HT1080 (cell line): ENCODE data around the gene PALB2. TPM values are rescaled to one million over a fixed set of nuclear protein-coding genes. Genes with fewer than 3 reads are reported as not detected.

ENCODE experiments used
- DNase-seq: peaks from one replicate; pipeline ENCODE4 v3.0.0-alpha.2; 2015; ENCODE audit warnings: low read depth
- polyA plus RNA-seq, 2 experiments: library from polyadenylated mRNA; depleted of rRNA; stranded (reverse); fragments of >200 nt; gene quantifications; 2 replicates each; pipeline ENCODE4 v1.2.3, GENCODE V29; 2015
- total RNA-seq: library from RNA; depleted of rRNA; stranded (reverse); fragments of >200 nt; shearing (Covaris generic); gene quantifications from 2 replicates; pipeline ENCODE4 v1.2.3, GENCODE V29; 2014; rRNA removed

The PALB2 gene
- total RNA-seq, result 13.9 and 17.9 TPM in 2 replicates
- polyA plus RNA-seq (2015; cell fraction: cytosol; rRNA removed), result 13.6 and 15.1 TPM in 2 replicates
- polyA plus RNA-seq (2015; cell fraction: nucleus; rRNA removed), result 19.0 and 19.4 TPM in 2 replicates

DNA sequence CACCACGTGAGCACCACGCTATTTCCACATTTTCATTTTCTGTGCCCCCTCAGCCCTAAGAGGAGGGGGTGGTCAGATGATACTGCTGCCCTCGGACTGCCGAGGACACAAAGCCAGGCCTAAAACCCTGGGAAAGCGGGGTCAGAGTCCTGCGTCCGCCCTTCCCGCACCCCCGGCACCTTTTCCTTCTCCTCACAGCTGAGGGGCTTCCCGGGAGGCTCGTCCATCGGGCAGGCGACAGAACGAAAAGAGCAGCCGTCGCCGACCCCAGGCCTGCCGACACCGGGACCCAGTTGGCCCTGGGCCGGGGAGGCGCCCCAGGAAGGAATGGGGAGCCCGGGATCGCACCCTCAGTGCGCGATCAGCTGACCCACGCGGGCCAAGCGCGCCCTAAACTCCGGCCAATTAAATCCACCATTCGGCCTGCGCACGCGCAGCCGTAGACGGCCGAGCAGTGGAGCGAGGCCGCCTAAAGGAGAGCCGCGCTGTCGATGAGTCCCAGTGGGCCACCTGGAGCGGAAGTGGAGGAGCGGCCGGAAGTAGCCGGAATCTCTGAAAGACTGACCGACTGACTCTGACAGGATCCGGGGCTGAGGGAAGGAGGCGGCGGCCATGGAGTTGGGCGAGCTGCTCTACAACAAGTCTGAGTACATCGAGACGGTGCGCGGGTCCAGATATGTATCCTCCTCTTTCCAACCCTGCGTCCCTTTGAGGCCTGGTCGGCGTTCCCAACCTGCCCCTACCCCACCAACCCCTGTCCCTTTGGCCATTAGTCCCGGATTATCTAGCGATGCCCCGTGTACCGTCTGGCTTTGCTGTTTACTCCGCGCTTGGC, at the start of gene PALB2, which contains the start of gene DCTN5:
Gene PALB2 (minus strand): TSS at position 380 of the 835 bp plus-strand sequence. CDS start 153 bp downstream, at position 227.
Gene DCTN5 (plus strand): TSS at position 536 of the 835 bp plus-strand sequence. CDS start 77 bp downstream, at position 613.
- peak; percentile 93 for DNase-seq

GRCh38 chr16:23689442-23690187, 48.5 kb upstream of the PALB2 start:
- no peak for DNase-seq

GRCh38 chr16:23687034-23687808, 46.1 kb upstream of the PALB2 start:
- no peak for DNase-seq

DNA sequence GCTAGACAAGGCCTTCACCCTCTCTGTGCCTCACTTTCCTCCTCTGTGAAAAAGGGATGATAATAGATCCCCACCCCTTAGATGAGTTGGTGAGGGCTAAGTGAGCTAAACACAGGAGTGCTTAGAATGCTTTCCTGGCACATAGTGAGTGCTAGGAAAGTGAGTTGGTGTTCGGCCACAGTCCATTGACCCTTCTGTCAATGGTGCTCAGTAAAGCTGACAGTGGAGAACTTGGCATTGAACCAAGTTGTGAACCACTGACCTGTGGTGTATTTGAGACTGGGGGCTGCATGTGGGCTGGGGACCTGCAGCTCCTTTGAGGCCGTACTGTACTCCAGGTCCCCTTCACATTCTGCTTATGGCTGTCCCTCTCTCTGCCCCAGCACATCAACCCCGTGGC, 42.4 kb upstream of the PALB2 start:
- no peak for DNase-seq

GRCh38 chr16:23682181-23682580, 41.1 kb upstream of the PALB2 start:
- no peak for DNase-seq

DNA sequence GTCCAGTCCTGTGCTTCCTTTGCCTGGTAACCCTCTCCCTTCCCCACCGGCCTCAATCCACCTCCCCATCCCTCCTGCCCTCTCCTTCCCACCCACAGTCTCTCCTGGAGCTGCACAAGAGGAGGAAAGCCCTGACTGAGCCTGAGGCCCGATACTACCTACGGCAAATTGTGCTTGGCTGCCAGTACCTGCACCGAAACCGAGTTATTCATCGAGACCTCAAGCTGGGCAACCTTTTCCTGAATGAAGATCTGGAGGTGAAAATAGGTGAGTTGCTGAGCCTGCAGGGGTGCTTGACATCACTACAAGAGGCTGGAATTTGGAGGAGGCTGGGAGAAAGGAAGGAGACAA, 38.9 kb upstream of the PALB2 start:
- no peak for DNase-seq

DNA sequence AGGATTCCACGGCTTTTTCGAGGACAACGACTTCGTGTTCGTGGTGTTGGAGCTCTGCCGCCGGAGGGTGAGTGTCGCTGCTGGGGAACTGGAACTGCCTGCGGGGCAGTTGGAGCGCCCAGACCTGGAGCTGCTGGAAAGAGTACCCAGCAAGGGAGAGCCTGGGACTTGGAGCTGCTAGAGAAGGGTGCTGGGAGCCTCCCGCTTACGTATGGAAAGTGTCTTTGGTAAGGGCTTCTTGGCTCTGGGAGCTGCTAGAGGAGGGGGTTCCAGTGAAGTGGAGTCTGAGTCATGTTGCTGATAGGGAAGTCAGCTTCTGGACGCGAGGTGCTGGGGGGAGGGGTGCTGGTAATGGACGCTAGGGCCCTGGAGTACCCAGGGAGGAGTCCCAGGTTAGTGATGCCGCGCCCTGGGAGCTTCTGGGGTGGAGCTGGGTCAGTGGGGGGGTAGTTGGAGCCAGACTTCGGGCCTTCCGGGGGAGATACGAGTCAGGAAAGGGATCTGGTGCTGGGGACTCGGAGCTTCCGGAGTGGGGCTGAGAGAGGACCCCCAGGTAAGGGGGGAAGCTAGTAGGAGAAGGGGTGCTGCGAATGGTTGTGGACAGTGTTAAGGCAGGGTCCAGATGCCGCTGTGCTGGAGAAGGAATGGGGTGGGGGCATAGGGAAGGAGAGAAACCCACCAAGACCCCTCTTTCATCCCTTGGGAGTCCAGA, 38.3 kb upstream of the PALB2 start:
- DNase-seq, result peak; percentile 66

DNA sequence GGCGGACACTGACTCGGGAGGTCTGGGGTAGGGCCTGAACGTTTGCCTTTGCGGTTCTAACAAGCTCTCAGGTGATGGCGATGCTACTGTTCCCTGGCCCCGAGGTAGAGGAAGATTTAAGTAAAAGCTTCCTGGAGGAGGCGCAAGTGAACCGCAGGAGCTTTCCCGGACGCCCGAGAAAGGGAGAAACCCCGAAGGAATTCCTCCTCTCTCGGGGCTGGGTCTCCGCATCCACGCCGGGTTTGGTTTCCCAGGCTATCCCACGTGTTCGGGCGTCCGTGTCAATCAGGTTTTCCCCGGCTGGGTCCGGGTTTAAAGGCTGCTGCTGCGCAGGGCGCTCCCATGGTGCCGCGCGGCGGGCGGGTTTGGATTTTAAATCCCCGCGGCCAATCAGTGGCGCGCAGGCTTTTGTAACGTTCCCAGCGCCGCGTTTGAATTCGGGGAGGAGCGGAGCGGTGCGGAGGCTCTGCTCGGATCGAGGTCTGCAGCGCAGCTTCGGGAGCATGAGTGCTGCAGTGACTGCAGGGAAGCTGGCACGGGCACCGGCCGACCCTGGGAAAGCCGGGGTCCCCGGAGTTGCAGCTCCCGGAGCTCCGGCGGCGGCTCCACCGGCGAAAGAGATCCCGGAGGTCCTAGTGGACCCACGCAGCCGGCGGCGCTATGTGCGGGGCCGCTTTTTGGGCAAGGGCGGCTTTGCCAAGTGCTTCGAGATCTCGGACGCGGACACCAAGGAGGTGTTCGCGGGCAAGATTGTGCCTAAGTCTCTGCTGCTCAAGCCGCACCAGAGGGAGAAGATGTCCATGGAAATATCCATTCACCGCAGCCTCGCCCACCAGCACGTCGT, 37.5 kb upstream of the PALB2 start, which contains the start of gene PLK1:
Gene PLK1 (plus strand): TSS at position 460 of the 844 bp plus-strand sequence. CDS start 44 bp downstream, at position 504.
- DNase-seq, result peak; percentile 93

DNA sequence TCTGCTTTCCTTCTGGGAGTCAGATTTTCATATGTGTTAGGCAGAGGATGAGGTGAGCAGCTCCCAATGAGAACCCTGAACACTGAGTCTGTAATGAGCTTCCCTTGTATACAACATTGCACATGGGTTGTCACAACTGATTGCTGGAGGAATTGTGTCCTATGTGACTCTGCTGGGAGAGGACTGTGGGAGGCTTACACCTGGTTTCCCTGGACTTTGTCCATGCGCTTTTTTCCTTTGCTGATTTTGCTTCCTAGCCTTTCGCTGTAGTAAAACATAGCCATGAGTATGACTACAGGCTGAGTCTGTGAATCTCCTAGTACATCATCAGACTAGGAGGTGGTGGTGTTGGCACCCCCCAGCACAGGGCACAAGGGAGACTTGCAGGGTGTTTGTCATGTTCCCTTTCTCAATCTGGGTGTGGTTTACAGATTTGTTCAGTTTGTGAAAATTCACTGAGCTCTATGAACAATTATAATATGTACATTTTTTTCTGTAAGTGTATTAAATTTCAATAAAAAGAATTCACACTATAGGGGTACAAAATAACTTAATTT, 35.9 kb upstream of the PALB2 start:
- no peak for DNase-seq

- DNase-seq, result no peak
Observed at GRCh38 chr16:23673971-23674614, 33.0 kb upstream of the PALB2 start.

- peak; percentile 95 for DNase-seq
Observed at GRCh38 chr16:23670137-23670776, 29.1 kb upstream of the PALB2 start.

- DNase-seq, result no peak
Observed at GRCh38 chr16:23668873-23669272, 27.8 kb upstream of the PALB2 start.

DNA sequence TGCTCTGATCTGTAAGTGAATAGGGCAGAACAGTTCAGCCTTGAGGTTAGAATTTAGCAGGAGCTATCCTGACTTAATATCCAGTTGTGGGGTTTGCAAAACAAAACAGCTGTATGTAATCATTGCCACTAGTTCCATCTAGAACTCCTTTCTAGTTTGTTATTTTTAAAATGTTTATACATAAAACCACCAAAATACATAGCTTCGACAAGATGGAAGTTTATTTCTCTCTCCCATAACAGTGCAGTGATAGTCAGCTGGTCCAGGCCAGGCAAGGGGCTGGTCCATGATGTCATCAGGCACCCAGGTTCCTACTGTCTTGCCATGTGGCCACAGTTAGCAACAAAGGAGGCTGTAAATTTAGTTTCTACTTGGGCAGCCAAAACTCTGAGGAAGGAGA, 27.1 kb upstream of the PALB2 start:
- no peak for DNase-seq

DNA sequence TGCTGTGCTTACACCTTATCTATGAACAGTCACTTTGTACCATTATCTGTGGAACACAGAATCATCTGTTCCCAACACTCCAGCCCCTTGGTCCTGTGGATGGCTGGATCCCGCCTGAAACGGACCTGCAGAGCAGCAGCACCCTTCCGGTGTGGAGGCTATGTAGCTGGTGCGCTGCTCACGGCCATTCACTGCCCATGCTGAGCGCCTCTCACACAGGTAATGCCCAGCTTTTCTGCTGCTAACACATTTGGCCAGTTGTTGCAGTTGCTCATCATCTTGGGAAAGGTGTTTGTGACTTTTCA, 26.2 kb upstream of the PALB2 start:
- no peak for DNase-seq

- DNase-seq, result no peak
Observed at GRCh38 chr16:23666571-23667354, 25.7 kb upstream of the PALB2 start.

GRCh38 chr16:23663918-23664317, 22.8 kb upstream of the PALB2 start:
- no peak for DNase-seq

DNA sequence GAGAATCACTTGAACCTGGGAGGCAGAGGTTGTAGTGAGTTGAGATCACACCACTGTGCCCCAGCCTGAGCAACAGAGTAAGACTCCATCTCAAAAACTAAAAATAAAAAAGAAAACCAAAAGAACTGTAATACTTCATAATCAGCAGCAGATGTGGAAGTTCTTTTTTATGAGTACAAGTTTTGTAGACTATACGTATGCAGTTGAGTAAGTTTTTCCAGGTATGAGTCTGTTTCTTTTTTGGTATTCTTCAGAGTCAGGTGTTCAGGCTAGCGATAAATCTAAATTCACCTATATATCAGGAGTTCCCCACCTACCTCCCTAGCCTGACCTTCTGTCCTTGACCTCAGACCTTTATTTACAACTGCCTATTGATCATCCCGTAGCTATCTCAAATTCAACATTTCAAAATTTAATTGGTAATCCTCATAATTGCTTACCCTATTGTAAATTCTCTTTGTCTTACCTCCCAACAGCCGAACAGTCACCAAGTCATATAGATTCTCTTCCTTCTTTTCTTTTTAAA, 10.9 kb upstream of the PALB2 start:
- DNase-seq, result no peak
